Type B pancreatic cell (in vitro differentiated cells): ENCODE measurements around the gene TRIM45. TPM values are rescaled to one million over a fixed set of nuclear protein-coding genes. Genes with fewer than 3 reads are reported as not detected.

Experiments used
- DNase-seq: peaks from one replicate; pipeline ENCODE4 v3.0.0; 2021; ENCODE audit warnings: mixed read lengths; ENCODE audit not compliant: unreplicated experiment; ENCODE audit errors: extremely low spot score
- H3K27ac Mint-ChIP-seq: 2 replicates; pipeline ENCODE4 v1.8.0; 2021; ENCODE audit warnings: mild to moderate bottlenecking, mixed read lengths
- H3K27me3 Mint-ChIP-seq: 2 replicates; pipeline ENCODE4 v1.8.0; 2021; ENCODE audit warnings: mixed read lengths
- H3K36me3 Mint-ChIP-seq: 2 replicates; pipeline ENCODE4 v1.8.0; 2021; ENCODE audit warnings: mixed read lengths
- H3K4me1 Mint-ChIP-seq: one replicate; pipeline ENCODE4 v1.8.0; 2021; ENCODE audit warnings: mixed read lengths; ENCODE audit not compliant: unreplicated experiment
- H3K4me3 Mint-ChIP-seq: 2 replicates; pipeline ENCODE4 v1.8.0; 2021; ENCODE audit warnings: mild to moderate bottlenecking, mixed read lengths
- H3K9me3 Mint-ChIP-seq: 2 replicates; pipeline ENCODE4 v1.8.0; 2021; ENCODE audit warnings: mixed read lengths
- CTCF ChIP-seq: fragments of 200-600 bp; sonication (generic); conservative IDR thresholded peaks from 2 replicates; pipeline ENCODE4 v1.5.0; 2021; ENCODE audit warnings: antibody characterized with exemption, mild to moderate bottlenecking
- total RNA-seq: library from RNA; stranded (reverse); gene quantifications from 2 replicates; pipeline ENCODE4 v1.2.1, GENCODE V29; 2021; ENCODE audit warnings: low replicate concordance

The TRIM45 gene
- total RNA-seq, 1 donor from 2014 or later = 23.3 TPM

GRCh38 chr1:117138561-117138960 lies 17.0 kb upstream of the TRIM45 start:
- H3K36me3 Mint-ChIP-seq = no peaks in the 10 kb centered on the region
- H3K9me3 Mint-ChIP-seq = no peaks in the 10 kb centered on the region
- H3K27ac Mint-ChIP-seq = no peak overlapping the region
- no peak overlapping the region for H3K4me3 Mint-ChIP-seq
- no peak for TF ChIP-seq CTCF
- peaks cover 43% of the 10 kb centered on the region for H3K4me1 Mint-ChIP-seq
- H3K27me3 Mint-ChIP-seq = no peaks in the 10 kb centered on the region
- no peak for DNase-seq

- no peak for TF ChIP-seq CTCF
- Mint-ChIP-seq H3K27ac (no peak overlapping the region), H3K27me3 (no peaks in the 10 kb centered on the region), H3K9me3 (no peaks in the 10 kb centered on the region), H3K4me1 (peaks cover 40% of the 10 kb centered on the region), H3K4me3 (no peak overlapping the region), H3K36me3 (no peaks in the 10 kb centered on the region)
- no peak for DNase-seq
These were observed 16.6 kb upstream of the TRIM45 start for GRCh38 chr1:117138106-117138505.

DNA sequence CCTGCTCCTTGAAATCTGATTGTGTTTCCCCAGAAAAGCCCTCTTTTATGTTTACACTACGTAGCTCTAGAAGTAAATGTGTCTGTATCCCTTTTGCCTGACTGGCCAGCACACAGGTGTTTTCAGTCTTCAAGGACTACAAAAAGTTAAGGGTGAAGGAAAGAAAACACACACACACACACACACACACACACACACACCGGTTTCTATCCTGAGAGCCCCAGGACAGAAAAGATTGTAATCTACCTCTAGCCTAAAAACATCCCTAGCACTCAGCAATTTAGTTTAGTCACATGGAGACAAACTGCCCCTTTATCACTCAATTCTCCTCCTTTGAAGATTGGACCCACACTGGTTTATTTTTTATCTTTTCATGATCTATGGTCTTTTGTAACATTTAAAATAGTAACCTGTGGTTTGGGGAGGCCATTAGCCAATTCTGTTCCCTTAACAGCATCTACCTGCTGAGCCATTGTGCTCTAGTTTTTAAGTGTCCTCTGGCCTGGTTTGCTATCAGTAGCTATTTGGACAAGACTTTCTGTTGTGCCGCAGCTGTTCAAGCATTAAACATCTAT lies 15.8 kb upstream of the TRIM45 start:
- DNase-seq = no peak
- Mint-ChIP-seq H3K4me3 (no peak overlapping the region), H3K27ac (peak overlapping the region; percentile 25), H3K4me1 (peaks cover 41% of the 10 kb centered on the region), H3K27me3 (no peaks in the 10 kb centered on the region), H3K9me3 (no peaks in the 10 kb centered on the region), H3K36me3 (no peaks in the 10 kb centered on the region)
- TF ChIP-seq CTCF = no peak

- H3K9me3 Mint-ChIP-seq = no peaks in the 10 kb centered on the region
- no peaks in the 10 kb centered on the region for H3K27me3 Mint-ChIP-seq
- no peak for TF ChIP-seq CTCF
- peaks cover 44% of the 10 kb centered on the region for H3K4me1 Mint-ChIP-seq
- no peak overlapping the region for H3K4me3 Mint-ChIP-seq
- no peak overlapping the region for H3K27ac Mint-ChIP-seq
- DNase-seq = no peak
- no peaks in the 10 kb centered on the region for H3K36me3 Mint-ChIP-seq
These were observed 15.2 kb upstream of the TRIM45 start for GRCh38 chr1:117136749-117137148.

GRCh38 chr1:117135329-117135728 lies 13.8 kb upstream of the TRIM45 start:
- H3K27ac Mint-ChIP-seq = no peak overlapping the region
- no peaks in the 10 kb centered on the region for H3K9me3 Mint-ChIP-seq
- H3K36me3 Mint-ChIP-seq = no peaks in the 10 kb centered on the region
- H3K27me3 Mint-ChIP-seq = no peaks in the 10 kb centered on the region
- no peak for DNase-seq
- no peak overlapping the region for H3K4me3 Mint-ChIP-seq
- TF ChIP-seq CTCF = no peak
- H3K4me1 Mint-ChIP-seq = peaks cover 44% of the 10 kb centered on the region

GRCh38 chr1:117130526-117130925 lies 9.0 kb upstream of the TRIM45 start:
- DNase-seq = no peak
- no peak for TF ChIP-seq CTCF
- H3K27me3 Mint-ChIP-seq = no peaks in the 10 kb centered on the region
- no peaks in the 10 kb centered on the region for H3K36me3 Mint-ChIP-seq
- peaks cover 28% of the 10 kb centered on the region for H3K4me1 Mint-ChIP-seq
- no peak overlapping the region for H3K4me3 Mint-ChIP-seq
- no peaks in the 10 kb centered on the region for H3K9me3 Mint-ChIP-seq
- H3K27ac Mint-ChIP-seq = no peak overlapping the region
